Measurements from ENCODE around the gene FHIT.

DNA sequence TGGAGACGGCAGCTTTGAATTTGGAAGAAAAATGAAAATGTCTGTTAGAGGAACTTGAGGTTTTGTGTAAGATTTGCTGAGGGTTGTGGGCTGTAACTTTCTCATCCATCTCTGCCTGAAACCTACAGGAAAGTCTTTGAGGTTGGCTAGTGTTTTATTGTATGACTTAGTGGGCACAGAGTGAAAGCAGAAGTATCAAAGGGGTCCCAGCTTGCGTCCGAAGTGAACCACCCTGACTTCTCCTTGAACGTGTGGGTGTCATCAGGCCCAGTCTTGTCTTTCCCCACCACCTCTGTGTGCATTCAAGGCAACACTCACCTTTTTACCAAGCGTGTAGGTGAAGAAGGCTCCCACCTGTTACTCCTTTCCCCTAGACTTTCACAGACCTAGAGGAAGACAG is 1519.3 kb downstream of the FHIT start:
- TF ChIP-seq CTCF (IDR thresholded peaks at IDR 0.05; ENCODE audit: low read depth, low read length, missing input control) (no peak), EGR1 (IDR thresholded peaks at IDR 0.05; ENCODE audit: low read depth in 2 of 2) (no peak), SP1 (IDR thresholded peaks at IDR 0.05) (no peak), GABPA (IDR thresholded peaks at IDR 0.05 in 1 of 2, conservative IDR thresholded peaks at IDR 0.05 in 1 of 2) (no peak), YY1 (IDR thresholded peaks at IDR 0.05) (no peak), FOXA1 (IDR thresholded peaks at IDR 0.05) (no peak)

All from liver (tissue), 3 donors.